AG08395 (cell line): ENCODE data around the gene USP10.

ENCODE experiments used
- DNase-seq: peaks from one replicate; pipeline ENCODE4 v3.0.0; 2012; ENCODE audit warnings: mixed read lengths, low spot score

USP10 gene

GRCh38 chr16:84773312-84773711, 73.5 kb downstream of the USP10 start:
- DNase-seq = no peak

DNA sequence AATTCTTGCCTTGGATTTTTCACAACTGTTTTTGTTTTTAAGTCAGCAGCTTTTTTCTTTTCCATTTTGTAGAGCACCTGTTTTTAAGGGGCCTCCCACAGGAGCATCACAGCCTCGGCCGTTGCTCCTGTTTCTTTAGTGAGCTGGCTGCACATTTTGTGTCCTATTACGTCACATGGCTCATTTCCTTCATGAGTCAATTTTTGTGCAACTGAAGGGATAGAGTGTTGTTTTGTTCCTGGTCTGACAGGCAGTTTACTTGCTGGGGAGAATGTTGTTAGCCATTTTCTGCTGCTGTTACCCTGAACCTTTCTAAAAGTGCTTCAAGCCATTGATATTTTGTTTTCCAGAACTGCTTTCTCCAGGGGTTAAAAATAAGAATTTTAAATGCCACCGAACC, 75.0 kb downstream of the USP10 start:
- peak; percentile 79 for DNase-seq

- no peak for DNase-seq
These were observed 75.5 kb downstream of the USP10 start for GRCh38 chr16:84775262-84775810.

GRCh38 chr16:84777435-84777834, 77.6 kb downstream of the USP10 start:
- DNase-seq = no peak

GRCh38 chr16:84778720-84779119, 78.9 kb downstream of the USP10 start:
- DNase-seq = no peak

- no peak for DNase-seq
These were observed 80.3 kb downstream of the USP10 start for GRCh38 chr16:84780063-84780462.

- no peak for DNase-seq
These were observed 81.0 kb downstream of the USP10 start for GRCh38 chr16:84780544-84781376.

- no peak for DNase-seq
These were observed 83.0 kb downstream of the USP10 start for GRCh38 chr16:84782846-84783245.

GRCh38 chr16:84785843-84786581, 86.2 kb downstream of the USP10 start:
- peak; percentile 10 for DNase-seq

- DNase-seq = no peak
These were observed 86.9 kb downstream of the USP10 start for GRCh38 chr16:84786605-84787262.

GRCh38 chr16:84787263-84787622, 87.4 kb downstream of the USP10 start:
- no peak for DNase-seq

DNA sequence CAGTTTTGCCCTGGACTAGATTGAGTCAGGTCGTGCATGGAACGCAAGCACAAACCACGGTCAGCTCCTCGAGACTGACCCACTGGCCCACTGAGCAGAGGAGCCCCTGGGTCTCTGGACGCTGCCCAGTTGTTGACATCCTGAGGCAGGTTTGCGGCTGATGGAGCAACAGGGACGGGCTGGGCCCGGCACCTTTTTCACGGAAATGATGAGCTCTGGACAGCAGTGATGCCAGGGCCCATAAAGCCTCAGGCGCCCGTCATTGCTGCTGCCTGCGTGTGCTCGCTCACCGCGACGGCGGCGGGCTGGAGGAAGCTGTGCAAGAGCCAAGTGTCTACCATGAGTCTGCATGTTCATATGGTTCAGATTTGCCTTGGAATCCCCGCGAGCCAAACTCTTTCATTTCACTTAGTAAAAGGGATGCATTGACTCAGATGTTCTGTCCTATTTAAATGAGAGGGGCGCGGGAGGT, 89.2 kb downstream of the USP10 start:
- peak; percentile 73 for DNase-seq

GRCh38 chr16:84789431-84789830, 89.6 kb downstream of the USP10 start:
- no peak for DNase-seq

- DNase-seq = no peak
These were observed 90.5 kb downstream of the USP10 start for GRCh38 chr16:84790301-84790700.

GRCh38 chr16:84791088-84791487, 91.3 kb downstream of the USP10 start:
- no peak for DNase-seq

- DNase-seq = no peak
These were observed 91.7 kb downstream of the USP10 start for GRCh38 chr16:84791501-84791900.

GRCh38 chr16:84794186-84794585, 94.4 kb downstream of the USP10 start:
- no peak for DNase-seq

DNA sequence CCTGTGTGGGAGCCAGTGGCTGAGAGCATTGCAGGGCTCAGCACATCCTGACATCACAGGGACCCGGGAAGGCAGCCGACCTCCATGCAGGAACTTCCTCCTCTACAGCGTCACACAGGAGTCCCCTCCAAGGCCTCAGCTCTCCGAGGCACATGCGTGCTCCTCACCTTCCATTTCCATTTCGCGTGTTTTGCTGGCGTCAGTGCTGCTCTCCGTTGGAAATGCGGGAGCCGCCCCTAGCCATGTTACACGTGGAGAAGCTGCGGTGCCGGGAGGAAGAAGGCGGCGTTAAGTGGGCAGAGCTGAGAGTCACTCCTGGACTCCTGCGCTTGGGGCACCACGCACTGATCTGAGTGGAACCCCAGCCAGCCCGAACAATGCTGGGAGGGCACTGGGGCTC, 94.8 kb downstream of the USP10 start:
- DNase-seq = no peak

GRCh38 chr16:84795329-84796053, 95.7 kb downstream of the USP10 start:
- DNase-seq = peak; percentile 87

GRCh38 chr16:84800158-84800978, 100.6 kb downstream of the USP10 start:
- DNase-seq = no peak

- no peak for DNase-seq
These were observed 103.3 kb downstream of the USP10 start for GRCh38 chr16:84803146-84803545.
